ENCODE results near the gene MAP7. TPM values are rescaled to one million over a fixed set of nuclear protein-coding genes. Genes with fewer than 3 reads are reported as not detected.

The MAP7 gene
- total RNA-seq, 2 donors from 2014 or later = 35.1 to 45.2 TPM

- TF ChIP-seq POLR2A (IDR thresholded peaks at IDR 0.05) = no peak
- no peak overlapping the region for H3K27ac ChIP-seq
- intact Hi-C loops (cut with DNase I) = no loop called here
- no peaks in the 10 kb centered on the region for H3K27me3 ChIP-seq (replicated peaks; ENCODE audit: insufficient read depth)
- DNase-seq (ENCODE audit: low spot score) = no peak
- H3K36me3 ChIP-seq = peaks cover 0 to 4% of the 10 kb centered on the region in 2 donors
- H3K4me3 ChIP-seq = no peak overlapping the region
- peaks cover 14% of the 10 kb centered on the region for H3K4me1 ChIP-seq (replicated peaks)
- H3K9me3 ChIP-seq = no peaks in the 10 kb centered on the region
These were observed 21.3 kb upstream of the MAP7 start for GRCh38 chr6:136571496-136571895.

GRCh38 chr6:136571065-136571464, 20.8 kb upstream of the MAP7 start:
- Histone ChIP-seq H3K4me3 (no peak overlapping the region), H3K4me1 (replicated peaks) (peaks cover 14% of the 10 kb centered on the region), H3K9me3 (no peaks in the 10 kb centered on the region), H3K36me3 (peaks cover 0 to 4% of the 10 kb centered on the region in 2 donors), H3K27ac (no peak overlapping the region), H3K27me3 (replicated peaks; ENCODE audit: insufficient read depth) (no peaks in the 10 kb centered on the region)
- TF ChIP-seq CTCF (IDR thresholded peaks at IDR 0.05) = no peak
- no peak for TF ChIP-seq POLR2A (IDR thresholded peaks at IDR 0.05)
- intact Hi-C loops (cut with DNase I) = no loop called here
- DNase-seq (ENCODE audit: low spot score) = no peak
- WGBS = 98% methylated on average over 5 of the region's 5 CpGs

- H3K4me3 ChIP-seq = no peak overlapping the region
- TF ChIP-seq POLR2A (IDR thresholded peaks at IDR 0.05) (no peak), POLR2AphosphoS5 (IDR thresholded peaks at IDR 0.05) (no peak), CTCF (IDR thresholded peaks at IDR 0.05) (no peak)
- H3K36me3 ChIP-seq = no peaks in the 10 kb centered on the region
- 42% methylated on average over 3 of the region's 3 CpGs for WGBS
- intact Hi-C loops (cut with DNase I) = no loop called here
- H3K27me3 ChIP-seq (replicated peaks; ENCODE audit: insufficient read depth) = no peaks in the 10 kb centered on the region
- H3K9me3 ChIP-seq = no peaks in the 10 kb centered on the region
- H3K4me1 ChIP-seq (replicated peaks) = peaks cover 26% of the 10 kb centered on the region
- peak overlapping the region in 1 of 2 donors; percentile 81 for H3K27ac ChIP-seq
- no peak for DNase-seq (ENCODE audit: low spot score)
These were observed 17.9 kb upstream of the MAP7 start for GRCh38 chr6:136568129-136568528.

- Histone ChIP-seq H3K4me1 (replicated peaks) (peaks cover 26% of the 10 kb centered on the region), H3K27me3 (replicated peaks; ENCODE audit: insufficient read depth) (no peaks in the 10 kb centered on the region), H3K36me3 (no peaks in the 10 kb centered on the region), H3K9me3 (no peaks in the 10 kb centered on the region), H3K27ac (peak overlapping the region; percentile 73 to 81), H3K4me3 (no peak overlapping the region)
- WGBS = 85% methylated on average over 4 of the region's 4 CpGs
- TF ChIP-seq POLR2AphosphoS5 (IDR thresholded peaks at IDR 0.05) (no peak), POLR2A (IDR thresholded peaks at IDR 0.05) (no peak), CTCF (IDR thresholded peaks at IDR 0.05) (no peak)
- DNase-seq (ENCODE audit: low spot score) = no peak
- intact Hi-C loops (cut with DNase I) = no loop called here
These were observed 17.5 kb upstream of the MAP7 start for GRCh38 chr6:136567688-136568087.

GRCh38 chr6:136566851-136567250, 16.6 kb upstream of the MAP7 start:
- H3K27ac ChIP-seq = peak overlapping the region; percentile 73 to 81
- H3K9me3 ChIP-seq = no peaks in the 10 kb centered on the region
- H3K27me3 ChIP-seq (replicated peaks; ENCODE audit: insufficient read depth) = no peaks in the 10 kb centered on the region
- 19% methylated on average over 2 of the region's 2 CpGs for WGBS
- H3K4me3 ChIP-seq = no peak overlapping the region
- peaks cover 26% of the 10 kb centered on the region for H3K4me1 ChIP-seq (replicated peaks)
- no peak for TF ChIP-seq POLR2A (IDR thresholded peaks at IDR 0.05)
- TF ChIP-seq POLR2AphosphoS5 (IDR thresholded peaks at IDR 0.05) = no peak
- intact Hi-C loops (cut with DNase I) = no loop called here
- DNase-seq (ENCODE audit: low spot score) = no peak
- no peaks in the 10 kb centered on the region for H3K36me3 ChIP-seq

- Histone ChIP-seq H3K27me3 (replicated peaks; ENCODE audit: insufficient read depth) (no peaks in the 10 kb centered on the region), H3K4me3 (no peak overlapping the region), H3K36me3 (no peaks in the 10 kb centered on the region), H3K27ac (peak overlapping the region; percentile 73 to 81), H3K4me1 (replicated peaks) (peaks cover 26% of the 10 kb centered on the region), H3K9me3 (no peaks in the 10 kb centered on the region)
- DNase-seq (ENCODE audit: low spot score) = peak; percentile 67
- 62% methylated on average over 6 of the region's 6 CpGs for WGBS
- intact Hi-C loops (cut with DNase I) = no loop called here
- TF ChIP-seq POLR2AphosphoS5 (IDR thresholded peaks at IDR 0.05) (peak; percentile 82), CTCF (IDR thresholded peaks at IDR 0.05) (no peak)
These were observed 15.8 kb upstream of the MAP7 start for GRCh38 chr6:136566007-136566487.
